Activated T-helper 1 cell treated with anti-CD3 and anti-CD28 coated beads, Interleukin-2, amount 50 U/mL, for 16 hours (primary cell): ENCODE results near the gene DOCK10.
A peak's percentile ranks its signal among the peaks of the same experiment; 100 is the strongest.

Experiments
- DNase-seq, 2 donors: peaks; one replicate each; pipeline ENCODE4 v3.0.0-alpha.2; 2020; ENCODE audit warnings: low read depth in 1 of 2, low spot score in 1 of 2

DOCK10 gene

GRCh38 chr2:224796695-224797305, 245.5 kb downstream of the DOCK10 start:
- DNase-seq = no peak

DNA sequence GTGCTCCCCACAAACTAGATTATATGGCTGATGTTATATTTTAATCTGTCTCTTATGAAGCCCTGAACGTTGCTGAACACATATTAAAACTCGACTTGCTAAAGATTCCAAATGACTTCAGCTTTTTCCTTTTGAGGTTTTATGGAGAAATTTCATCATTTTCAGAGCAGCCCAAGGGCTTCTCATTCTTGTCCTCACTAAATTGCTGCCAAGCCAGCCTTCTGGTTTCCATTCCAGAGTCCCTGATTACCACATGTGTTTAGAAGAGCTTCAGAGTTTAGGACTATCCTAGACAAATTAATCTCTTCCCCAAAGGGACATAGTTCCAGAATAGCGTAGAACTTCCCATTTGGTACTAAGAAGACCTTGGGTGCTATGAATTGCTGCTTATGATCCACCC, 248.3 kb downstream of the DOCK10 start:
- no peak for DNase-seq

DNA sequence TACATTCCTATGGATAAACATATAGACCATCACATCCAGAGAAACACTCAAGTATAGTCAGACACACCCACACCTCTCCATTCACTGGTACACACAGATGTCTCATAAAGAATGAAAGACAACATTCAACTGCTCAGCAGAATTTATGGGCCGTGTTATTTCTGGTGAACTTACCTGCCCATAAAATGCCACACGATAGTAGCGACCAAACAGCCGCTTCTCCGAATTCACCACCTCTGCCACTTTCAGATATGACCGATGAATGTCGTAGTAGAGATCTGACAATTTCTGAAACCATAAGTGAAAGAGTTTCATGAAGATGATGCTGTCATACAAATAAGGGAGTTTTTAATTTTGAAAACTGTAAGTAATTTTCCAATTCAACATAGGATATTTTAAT, 255.4 kb downstream of the DOCK10 start:
- no peak for DNase-seq

DNA sequence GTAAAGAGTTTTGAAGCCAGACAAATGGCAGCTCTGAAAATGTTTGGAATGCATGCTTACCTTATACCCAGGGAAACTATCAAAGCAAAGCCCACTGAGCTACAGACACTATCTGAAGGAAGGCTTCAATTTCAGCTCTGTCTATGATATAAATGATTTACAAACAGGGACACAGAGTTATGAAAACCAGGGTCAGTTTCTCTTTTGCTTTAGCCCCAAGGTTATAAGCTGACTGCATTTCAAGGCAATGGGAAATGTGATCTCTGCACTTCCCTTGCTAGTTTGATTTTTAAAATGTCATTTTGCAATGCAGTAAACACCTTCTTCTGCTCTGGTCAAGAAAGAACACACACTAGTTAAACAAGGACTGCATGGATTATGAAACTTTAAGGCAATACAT, 260.9 kb downstream of the DOCK10 start:
- no peak for DNase-seq

DNA sequence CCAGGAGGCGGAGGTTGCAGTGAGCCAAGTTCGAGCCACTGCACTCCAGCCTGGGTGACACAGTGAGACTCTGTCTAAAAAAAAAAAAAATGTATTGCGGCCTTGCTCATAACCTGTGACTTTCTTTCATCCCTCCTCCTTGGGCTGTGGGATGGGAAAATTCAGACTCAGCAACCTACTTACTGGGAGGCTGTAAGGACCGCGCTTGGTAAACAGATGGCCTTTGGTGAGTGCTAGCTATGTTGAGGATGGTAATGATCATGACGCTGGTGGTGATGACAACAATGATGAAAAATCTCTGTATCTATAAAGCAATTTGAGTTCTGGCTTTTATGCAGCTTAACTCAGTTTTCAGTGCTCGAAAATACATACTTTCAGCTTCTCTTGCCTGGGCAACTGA, 261.4 kb downstream of the DOCK10 start:
- DNase-seq = no peak

DNA sequence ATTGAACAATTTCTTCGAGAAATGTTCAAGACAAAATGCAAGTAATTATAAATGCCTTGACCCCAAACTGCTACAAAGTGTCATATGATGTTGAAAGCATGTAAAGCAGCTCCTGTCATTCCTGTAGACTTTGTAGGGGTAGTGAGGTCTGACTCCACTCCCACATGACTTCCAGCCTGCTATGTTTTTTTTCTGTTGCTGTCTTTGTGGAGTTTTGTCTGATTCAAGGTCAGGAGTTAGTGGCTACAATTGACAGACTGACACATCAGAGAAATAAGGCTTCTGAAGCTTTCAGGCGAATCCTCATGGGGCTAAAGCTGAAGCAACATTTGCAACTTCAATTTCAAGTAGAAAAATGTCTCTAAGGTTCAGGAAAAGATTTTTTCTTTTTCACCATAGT, 262.2 kb downstream of the DOCK10 start:
- no peak for DNase-seq

GRCh38 chr2:224778474-224778877, 263.8 kb downstream of the DOCK10 start:
- peak in 1 of 2 donors; percentile 33 for DNase-seq

DNA sequence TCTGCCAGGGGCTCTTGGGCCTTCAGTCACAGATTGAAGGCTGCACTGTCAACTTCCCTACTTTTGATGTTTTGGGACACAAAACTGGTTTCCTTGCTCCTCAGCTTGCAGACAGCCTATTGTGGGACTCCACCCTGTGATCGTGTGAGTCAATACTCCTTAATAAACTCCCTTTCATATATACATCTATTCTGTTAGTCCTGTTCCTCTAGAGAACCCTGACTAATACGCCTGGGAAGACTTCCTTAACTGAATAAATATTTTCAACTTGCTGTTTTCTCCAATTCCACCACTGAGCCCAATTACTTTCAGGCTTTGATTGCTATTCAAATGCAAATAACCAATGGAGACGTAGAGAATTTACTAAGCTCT, 264.7 kb downstream of the DOCK10 start:
- no peak for DNase-seq

DNA sequence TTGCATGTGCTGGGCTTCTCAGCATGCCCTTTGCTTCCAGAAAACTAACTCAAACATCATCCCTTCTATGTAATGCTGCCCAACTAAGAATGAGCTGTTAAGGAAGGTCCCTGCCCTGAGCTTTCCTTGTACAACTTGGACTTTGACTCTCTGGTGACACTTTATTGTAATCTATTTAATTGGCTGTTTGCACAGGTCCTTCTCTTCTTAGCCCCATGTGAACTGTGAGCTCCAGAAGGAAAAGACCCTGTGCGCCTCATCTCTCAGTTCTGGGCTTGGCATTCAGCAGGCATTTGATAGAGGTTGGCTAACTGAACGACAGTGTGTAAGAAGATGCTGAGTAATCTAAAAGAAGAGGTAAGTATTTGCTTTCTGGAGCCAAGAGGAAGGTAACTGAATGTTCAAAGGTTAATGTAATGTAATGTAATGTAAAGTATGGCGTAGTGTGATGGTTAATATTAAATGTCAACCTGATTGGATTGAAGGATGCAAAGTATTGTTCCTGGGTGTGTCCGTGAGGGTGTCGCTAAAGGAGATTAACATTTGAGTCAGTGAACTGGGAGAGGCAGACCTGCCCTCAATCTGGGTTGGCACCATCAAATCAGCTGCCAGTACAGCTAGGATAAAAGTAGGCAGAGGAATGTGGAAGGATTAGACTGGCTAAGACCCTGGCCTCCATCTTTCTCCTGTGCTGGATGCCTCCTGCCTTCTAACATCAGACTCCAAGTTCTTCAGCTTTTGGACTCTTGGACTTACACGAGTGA, 265.3 kb downstream of the DOCK10 start:
- DNase-seq = no peak

GRCh38 chr2:224775647-224776046, 266.6 kb downstream of the DOCK10 start:
- DNase-seq = no peak

GRCh38 chr2:224774735-224775134, 267.5 kb downstream of the DOCK10 start:
- DNase-seq = no peak

DNA sequence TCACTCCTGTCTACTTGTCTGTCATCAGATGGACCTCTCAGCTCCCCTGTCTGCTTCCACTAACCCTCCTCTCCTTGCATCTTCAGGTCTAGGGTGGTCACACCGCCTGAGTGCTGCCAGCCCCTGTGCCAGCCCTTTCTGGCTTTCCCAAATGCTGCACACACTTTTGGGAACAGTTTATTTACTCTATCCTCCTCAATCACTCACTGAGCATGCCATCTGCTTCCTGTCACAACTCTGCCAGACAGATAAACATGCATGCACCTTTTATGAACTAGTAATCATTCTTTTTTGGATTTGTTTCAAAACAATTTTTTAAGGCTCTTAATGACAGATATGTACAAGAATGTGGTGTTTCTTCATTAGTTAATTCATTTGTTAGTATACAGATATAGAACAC, 269.8 kb downstream of the DOCK10 start:
- no peak for DNase-seq

DNA sequence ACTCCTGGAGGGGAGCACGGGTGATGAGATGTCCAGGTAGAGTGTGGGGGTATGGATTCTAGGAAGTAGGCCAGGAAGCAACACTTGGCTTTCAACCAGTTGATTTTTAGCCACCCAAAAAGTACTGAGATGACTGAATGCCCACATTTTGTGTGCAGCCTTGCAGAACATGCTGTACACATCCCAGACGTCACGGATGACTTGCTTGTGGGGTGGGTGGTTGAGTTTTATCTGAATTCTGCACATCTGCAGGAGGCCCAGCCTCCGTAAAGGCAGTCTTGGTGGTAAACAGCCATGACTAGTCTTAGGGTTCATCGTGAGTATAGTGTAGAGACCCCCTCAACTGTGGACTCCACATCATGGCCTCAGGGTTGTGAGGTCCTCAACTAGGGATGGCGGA, 272.8 kb downstream of the DOCK10 start:
- DNase-seq = no peak

- no peak for DNase-seq
Observed at GRCh38 chr2:224764565-224765236, 277.6 kb downstream of the DOCK10 start.

DNA sequence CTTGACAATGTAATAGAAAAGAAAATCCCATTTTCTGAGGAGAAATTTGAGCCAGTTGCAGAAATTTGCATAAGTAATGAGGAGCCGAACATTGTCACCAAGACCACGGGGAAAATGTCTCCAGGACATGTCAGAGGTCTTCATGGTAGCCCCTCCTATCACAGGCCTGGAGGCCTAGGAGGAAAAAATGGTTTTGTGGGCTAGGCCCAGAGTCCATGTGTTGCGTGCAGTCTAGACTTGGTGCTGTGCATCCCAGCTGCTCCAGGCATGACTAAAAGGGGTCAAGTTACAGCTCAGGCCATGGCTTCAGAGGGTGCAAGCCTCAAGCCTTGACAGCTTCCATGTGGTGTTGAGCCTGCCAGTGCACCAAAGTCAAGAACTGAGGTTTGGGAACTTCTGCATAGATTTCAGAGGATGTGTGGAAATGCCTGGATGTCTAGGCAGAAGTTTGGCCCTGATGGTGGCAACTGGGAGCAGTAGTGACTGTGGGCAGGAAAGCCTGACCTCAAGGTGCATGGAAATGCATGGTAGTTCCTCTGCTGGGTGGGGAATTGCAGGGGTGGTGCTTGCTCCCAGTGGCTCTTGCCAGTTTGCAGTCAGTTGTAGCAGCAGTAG, 284.2 kb downstream of the DOCK10 start:
- DNase-seq = no peak

DNA sequence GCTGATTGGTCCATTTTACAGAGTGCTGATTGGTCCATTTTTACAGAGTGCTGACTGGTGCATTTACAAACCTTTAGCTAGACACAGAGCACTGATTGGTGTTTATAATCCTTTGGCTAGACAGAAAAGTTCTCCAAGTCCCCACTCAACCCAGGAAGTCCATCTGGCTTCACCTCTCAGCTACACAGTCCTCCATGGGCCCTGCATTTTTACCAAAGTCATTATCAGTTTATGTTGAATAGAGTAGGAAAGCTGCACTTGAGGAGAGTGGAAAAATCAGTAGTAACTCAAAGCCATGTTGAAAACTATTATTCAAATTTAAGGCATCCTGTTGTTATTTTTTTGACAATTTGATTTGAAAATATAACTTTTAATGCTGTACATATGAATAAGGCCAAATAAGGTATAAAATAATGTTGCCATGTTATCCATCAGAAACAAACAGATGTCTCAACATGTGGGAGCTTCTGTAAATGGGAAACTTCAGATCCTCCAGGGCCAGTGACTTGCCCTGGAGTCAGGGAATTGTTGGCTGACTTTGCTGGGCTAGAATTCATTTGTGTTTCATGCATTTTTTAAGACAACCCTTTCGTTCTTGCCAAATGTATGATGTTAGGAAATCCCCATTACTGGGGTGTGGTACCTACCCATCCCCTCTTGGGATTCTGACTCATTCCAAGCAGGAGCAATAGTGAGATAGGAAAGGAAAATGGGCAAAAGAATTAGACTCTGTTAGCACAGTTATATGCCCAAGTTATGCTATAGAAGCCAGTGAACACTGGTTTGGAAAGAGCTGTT, 288.3 kb downstream of the DOCK10 start:
- no peak for DNase-seq

DNA sequence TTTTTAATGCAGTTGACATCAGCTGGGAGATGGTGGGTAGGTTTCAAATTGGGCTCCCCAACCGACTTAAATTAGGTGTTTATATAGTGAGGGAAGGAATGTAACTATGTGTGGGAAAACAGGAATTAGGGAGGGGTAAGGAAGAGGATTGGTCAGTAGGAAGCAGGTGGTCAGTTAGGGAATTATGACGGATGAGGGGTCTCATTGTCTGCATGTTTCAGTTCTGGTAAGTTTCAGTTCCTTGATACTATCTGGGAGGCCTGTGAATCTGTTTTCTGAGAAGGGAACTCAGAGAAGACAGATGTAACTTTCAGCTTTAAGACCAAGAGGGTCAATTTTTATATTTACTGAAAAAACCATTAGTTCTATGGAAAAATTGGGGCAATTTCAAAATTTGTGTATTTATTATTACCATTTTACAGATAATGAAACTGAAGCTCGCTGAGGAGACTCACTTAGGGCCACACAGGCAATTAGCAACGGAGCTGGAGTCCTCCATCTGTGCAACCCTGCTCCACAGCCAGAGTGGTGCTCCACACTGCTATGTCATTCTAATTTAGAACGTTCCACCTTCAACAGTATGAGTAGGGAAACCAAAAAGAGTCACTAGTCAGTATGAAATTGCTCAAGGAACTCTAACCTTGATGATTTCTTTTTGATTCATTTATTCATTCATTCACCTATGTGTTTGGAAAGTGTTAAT, 290.1 kb downstream of the DOCK10 start:
- no peak for DNase-seq

- DNase-seq = no peak
Observed at GRCh38 chr2:224749136-224749535, 293.1 kb downstream of the DOCK10 start.

- no peak for DNase-seq
Observed at GRCh38 chr2:224747765-224748164, 294.5 kb downstream of the DOCK10 start.

DNA sequence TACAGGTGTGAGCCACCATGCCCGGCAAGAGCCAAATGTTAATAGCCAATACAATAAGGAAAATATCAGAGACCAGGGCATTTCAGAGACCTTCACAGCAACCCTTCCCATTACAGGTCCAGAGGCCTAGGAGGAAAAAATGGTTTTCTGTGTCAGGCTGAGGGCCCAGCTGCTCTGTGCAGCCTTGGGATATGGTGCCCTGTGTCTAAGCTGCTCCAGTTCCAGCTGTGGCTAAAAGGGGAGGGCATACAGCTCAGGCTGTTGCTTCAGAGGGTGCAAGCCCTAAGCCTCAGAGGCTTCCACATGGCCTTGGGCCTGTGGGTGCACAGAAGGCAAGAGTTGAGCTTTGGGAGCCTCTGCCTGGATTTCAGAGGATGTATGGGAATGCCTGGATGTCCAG, 306.0 kb downstream of the DOCK10 start:
- no peak for DNase-seq

GRCh38 chr2:224734949-224735348, 307.3 kb downstream of the DOCK10 start:
- no peak for DNase-seq
